Heart left ventricle (tissue), 16 donors: ENCODE measurements around the gene RPL13. TPM values are rescaled to one million over a fixed set of nuclear protein-coding genes. Genes with fewer than 3 reads are reported as not detected.
A peak's percentile ranks its signal among the peaks of the same experiment; 100 is the strongest.

Source experiments
- ATAC-seq, 4 donors: fragments of 200-7000 bp; cut with Tn5 transposase; one replicate each; pipeline ENCODE4 v1.9.1; 2020 to 2022; ENCODE audit warnings: moderate library complexity in 4 of 4, mild to moderate bottlenecking in 3 of 4, moderate number of reproducible peaks in 1 of 4
- DNase-seq, 5 donors: peaks; one replicate each; pipeline ENCODE4 v3.0.0-alpha.2; 2020
- H3K27ac ChIP-seq, 12 donors: fragments of 200-600 bp; sonication (generic) in 4 of 12; one replicate each; pipeline versions ENCODE4 v1.5.0 to v1.8.0; 2016 to 2022; ENCODE audit warnings: mild to moderate bottlenecking in 2 of 12
- H3K27me3 ChIP-seq, 9 donors: fragments of 200-600 bp; sonication (generic) in 2 of 9; one replicate each; pipeline versions ENCODE4 v1.5.1 to v1.8.0; 2016 to 2022; ENCODE audit warnings: mild to moderate bottlenecking in 3 of 9
- H3K36me3 ChIP-seq, 9 donors: fragments of 200-600 bp; sonication (generic) in 2 of 9; one replicate each; pipeline versions ENCODE4 v1.5.0 to v1.8.0; 2018 to 2022; ENCODE audit warnings: mild to moderate bottlenecking in 2 of 9
- H3K4me1 ChIP-seq, 12 donors: fragments of 200-600 bp; sonication (generic) in 4 of 12; one replicate each; pipeline versions ENCODE4 v1.5.0 to v1.8.0; 2016 to 2022; ENCODE audit warnings: mild to moderate bottlenecking in 3 of 12
- H3K4me3 ChIP-seq, 12 donors: fragments of 200-600 bp; sonication (generic) in 4 of 12; one replicate each; pipeline versions ENCODE4 v1.5.0 to v1.8.0; 2017 to 2022; ENCODE audit warnings: mild to moderate bottlenecking in 9 of 12, moderate library complexity in 4 of 12
- H3K9me3 ChIP-seq, 12 donors: fragments of 200-600 bp; sonication (generic) in 4 of 12; one replicate each; pipeline versions ENCODE4 v1.5.0 to v1.8.0; 2016 to 2022; ENCODE audit warnings: mild to moderate bottlenecking in 1 of 12
- POLR2A ChIP-seq, 2 donors: fragments of 450-650 bp; IDR thresholded peaks; one replicate each; pipeline ENCODE4 v1.6.1; 2017; ENCODE audit warnings: antibody characterized with exemption in 2 of 2, mild to moderate bottlenecking in 2 of 2, moderate library complexity in 2 of 2
- WGBS, 4 donors: extraction: QIAGEN DNeasy Blood & Tissue Kit in 2 of 4; methylation state at CpG; one replicate each; pipeline versions ENCODE4 v1.1.5 to v1.1.7; 2013 to 2018; 5-methylcytosine and 5-hydroxymethylcytosine counted together
- intact Hi-C, 10 donors: fragments of 100-400 bp; cut with DNase I; formaldehyde crosslinking; loops; one replicate each; pipeline versions ENCODE4 v1.11.1 to v1.14.2; 2022
- polyA plus RNA-seq, 2 donors: library from polyadenylated mRNA; stranded (reverse); fragments of 200-250 nt; gene quantifications; one replicate each; pipeline ENCODE4 v1.2.3, GENCODE V29; 2013
- total RNA-seq, 9 donors: library from RNA; depleted of rRNA in 2 of 9; stranded (reverse); fragments of >200 nt in 2 of 9; fragmentation: NEBNext Ultra II Directional in 3 of 9; extraction: Animal tissue kit (Norgen Biotek cat#: 25700) in 3 of 9; gene quantifications; one replicate each; pipeline versions ENCODE4 v1.1.0 to v1.2.4, GENCODE V29; 2016 to 2023
- TF ChIP-seq, protein P1 (sequence below), 12 donors: fragments of 200-600 bp; sonication (generic) in 4 of 12; IDR thresholded peaks; one replicate each; pipeline versions ENCODE4 v1.5.0 to v1.8.0; 2018 to 2022; ENCODE audit warnings: antibody characterized with exemption in 12 of 12, mild to moderate bottlenecking in 5 of 12
- donor health status: ischemic (EF 13 %, LVEDD 7.1; RV severe dilation, severe dysfunction).
- donor health status: healthy with polysubstance abuse.
- donor health status: DM: no; HTN: yes; CAD: no.
- donor health status: DM: no; HTN: no; CAD: no.
- donor health status: ischemic (EF 25% LVEDD 6.9; RV normal size, moderate dysfunction).
- donor health status: ischemic (EF 25% LVEDD 5.7; RV mildly dilated, moderate dysfunction).
- donor health status: healthy.
- donor health status: DM: yes; HTN: yes; CAD: no.
- donor health status: ischemic (EF 35%, LVEDD 5.7; RV mildly dilated, moderate dysfunction).
- donor health status: nonischemic (EF 11% LVEDD 7.7; RV severe dilation, severe dysfunction).
- donor health status: DM: yes; HTN: yes; CAD: no.
- donor health status: PGD.
- donor health status: ischemic (EF 29% LVEDD 5.4; RV normal size, mild dysfunction).
- donor health status: nonischemic (EF 23%, LVEDD 6.1; RV moderate dilation, normal function).

RPL13 gene
- total and polyA plus RNA-seq, 11 donors: 701 to 5,500 (median 1,282) TPM

DNA sequence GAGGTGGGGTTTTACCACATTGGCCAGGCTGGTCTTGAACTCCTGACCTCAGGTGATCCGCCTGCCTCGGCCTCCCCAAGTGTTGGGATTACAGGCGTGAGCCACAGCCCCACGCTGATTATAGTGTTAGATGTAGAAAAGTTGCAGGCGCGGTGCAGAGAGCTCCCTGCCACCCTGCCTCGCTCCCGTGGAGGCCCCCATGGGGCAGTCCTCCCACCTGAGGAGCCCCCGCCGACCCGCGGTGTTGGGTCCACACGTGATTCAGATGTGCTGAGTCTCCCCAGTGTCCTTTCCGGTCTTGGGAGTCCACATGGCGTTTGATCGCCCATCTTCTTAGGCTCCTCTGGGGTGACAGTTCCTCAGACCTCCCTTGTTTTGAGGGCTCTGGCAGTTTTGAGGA lies 5.2 kb upstream of the RPL13 start:
- H3K27ac ChIP-seq: no peak overlapping the region
- H3K36me3 ChIP-seq: peaks cover 0 to 76% (median 68%) of the 10 kb centered on the region in 9 donors
- peaks cover 0 to 20% (median 6%) of the 10 kb centered on the region in 12 donors for H3K4me1 ChIP-seq
- TF ChIP-seq, protein P1, sequence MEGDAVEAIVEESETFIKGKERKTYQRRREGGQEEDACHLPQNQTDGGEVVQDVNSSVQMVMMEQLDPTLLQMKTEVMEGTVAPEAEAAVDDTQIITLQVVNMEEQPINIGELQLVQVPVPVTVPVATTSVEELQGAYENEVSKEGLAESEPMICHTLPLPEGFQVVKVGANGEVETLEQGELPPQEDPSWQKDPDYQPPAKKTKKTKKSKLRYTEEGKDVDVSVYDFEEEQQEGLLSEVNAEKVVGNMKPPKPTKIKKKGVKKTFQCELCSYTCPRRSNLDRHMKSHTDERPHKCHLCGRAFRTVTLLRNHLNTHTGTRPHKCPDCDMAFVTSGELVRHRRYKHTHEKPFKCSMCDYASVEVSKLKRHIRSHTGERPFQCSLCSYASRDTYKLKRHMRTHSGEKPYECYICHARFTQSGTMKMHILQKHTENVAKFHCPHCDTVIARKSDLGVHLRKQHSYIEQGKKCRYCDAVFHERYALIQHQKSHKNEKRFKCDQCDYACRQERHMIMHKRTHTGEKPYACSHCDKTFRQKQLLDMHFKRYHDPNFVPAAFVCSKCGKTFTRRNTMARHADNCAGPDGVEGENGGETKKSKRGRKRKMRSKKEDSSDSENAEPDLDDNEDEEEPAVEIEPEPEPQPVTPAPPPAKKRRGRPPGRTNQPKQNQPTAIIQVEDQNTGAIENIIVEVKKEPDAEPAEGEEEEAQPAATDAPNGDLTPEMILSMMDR (IDR thresholded peaks at IDR 0.05): no peak
- no peak for TF ChIP-seq POLR2A (IDR thresholded peaks at IDR 0.05)
- H3K4me3 ChIP-seq: no peak overlapping the region
- intact Hi-C loops: loop anchor here in 6 of 10 donors (5.0 kb wide), 3 partner anchors 33 to 223 kb away; partner anchors contain the start of gene SPATA2L (in 1 of the 6)
- no peaks in the 10 kb centered on the region for H3K9me3 ChIP-seq
- DNase-seq: no peak
- 93 to 98% (median 94%) methylated on average over 15 to 16 of the region's 16 CpGs for WGBS, 4 donors
- H3K27me3 ChIP-seq: no peaks in the 10 kb centered on the region
- no peak for ATAC-seq

GRCh38 chr16:89555780-89556179 lies 4.7 kb upstream of the RPL13 start:
- H3K36me3 ChIP-seq: peaks cover 0 to 71% (median 63%) of the 10 kb centered on the region in 9 donors
- DNase-seq: no peak
- no peak for ATAC-seq
- no peak for TF ChIP-seq POLR2A (IDR thresholded peaks at IDR 0.05)
- TF ChIP-seq, protein P1 (IDR thresholded peaks at IDR 0.05): no peak
- no peaks in the 10 kb centered on the region for H3K9me3 ChIP-seq
- H3K27me3 ChIP-seq: no peaks in the 10 kb centered on the region
- 88 to 90% (median 88%) methylated on average over 3 to 13 of the region's 13 CpGs for WGBS, 4 donors
- H3K27ac ChIP-seq: no peak overlapping the region
- no peak overlapping the region for H3K4me3 ChIP-seq
- intact Hi-C loops: loop anchor here in 6 of 10 donors (2.0 to 5.0 kb wide), 4 partner anchors 33 to 225 kb away; partner anchors contain the start of gene SPATA2L (in 1 of the 6)
- peaks cover 0 to 20% (median 6%) of the 10 kb centered on the region in 12 donors for H3K4me1 ChIP-seq

DNA sequence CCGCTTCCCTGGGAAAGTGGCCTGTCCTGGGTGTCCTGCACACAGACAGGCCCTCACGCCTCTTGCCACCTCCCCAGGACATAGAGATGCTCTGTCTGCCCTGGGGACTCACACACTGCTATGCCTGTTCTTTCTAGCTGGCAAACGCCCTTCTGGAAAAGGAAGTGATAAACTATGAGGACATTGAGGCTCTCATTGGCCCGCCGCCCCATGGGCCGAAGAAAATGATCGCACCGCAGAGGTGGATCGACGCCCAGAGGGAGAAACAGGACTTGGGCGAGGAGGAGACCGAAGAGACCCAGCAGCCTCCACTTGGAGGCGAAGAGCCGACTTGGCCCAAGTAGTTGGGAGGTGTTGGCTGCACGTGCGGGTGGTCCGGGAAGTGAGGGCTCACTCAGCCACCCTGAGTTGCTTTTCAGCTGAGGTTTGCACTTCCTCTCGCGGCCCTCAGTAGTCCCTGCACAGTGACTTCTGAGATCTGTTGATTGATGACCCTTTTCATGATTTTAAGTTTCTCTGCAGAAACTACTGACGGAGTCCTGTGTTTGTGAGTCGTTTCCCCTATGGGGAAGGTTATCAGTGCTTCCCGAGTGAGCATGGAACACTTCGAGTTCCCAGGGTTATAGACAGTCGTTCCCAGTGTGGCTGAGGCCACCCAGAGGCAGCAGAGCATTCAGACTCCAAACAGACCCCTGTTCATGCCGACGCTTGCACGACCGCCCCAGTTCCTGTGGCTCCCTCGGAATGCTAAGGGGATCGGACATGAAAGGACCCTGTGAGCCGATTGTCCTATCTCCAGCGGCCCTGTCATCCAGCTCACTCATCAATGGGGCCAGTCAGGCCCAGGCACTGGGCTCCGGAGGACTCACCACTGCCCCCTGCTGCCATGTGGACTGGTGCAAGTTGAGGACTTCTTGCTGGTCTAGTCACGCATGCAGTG lies 3.5 kb upstream of the RPL13 start:
- Histone ChIP-seq H3K9me3 (no peaks in the 10 kb centered on the region), H3K27ac (peak overlapping the region in 1 of 12 donors; percentile 27), H3K4me3 (no peak overlapping the region), H3K4me1 (peaks cover 8 to 29% (median 16%) of the 10 kb centered on the region in 12 donors), H3K27me3 (no peaks in the 10 kb centered on the region), H3K36me3 (peaks cover 0 to 67% (median 60%) of the 10 kb centered on the region in 9 donors)
- WGBS, 4 donors: 59 to 67% (median 63%) methylated on average over 34 of the region's 34 CpGs
- intact Hi-C loops: loop anchor here in 6 of 10 donors (2.0 to 5.0 kb wide), 4 partner anchors 35 to 226 kb away; partner anchors contain the start of gene SPATA2L (in 1 of the 6)
- no peak for TF ChIP-seq POLR2A (IDR thresholded peaks at IDR 0.05)
- TF ChIP-seq, protein P1 (IDR thresholded peaks at IDR 0.05): peak; percentile 67 to 87 (median 80)
- peak in 3 of 4 donors; percentile 38 to 44 (median 44) for ATAC-seq
- DNase-seq: peak; percentile 69 to 90 (median 82)
